Endothelial cell of umbilical vein (primary cell): ENCODE measurements around the gene MYOF.

Experiments used
- CTCF ChIP-seq, 2 donors: IDR thresholded peaks; 1 replicate in 1 of 2; 2 replicates in 1 of 2; pipeline ENCODE4 v1.5.1; 2011; ENCODE audit warnings: low read length in 2 of 2, mild to moderate bottlenecking in 2 of 2, moderate library complexity in 2 of 2, control low read depth in 1 of 2, inconsistent platforms in 1 of 2, low read depth in 1 of 2; ENCODE audit not compliant: insufficient read depth in 1 of 2; ENCODE audit errors: extremely low read depth in 1 of 2
- EZH2 ChIP-seq: IDR thresholded peaks from 2 replicates; pipeline ENCODE4 v1.6.1; 2012; ENCODE audit warnings: borderline replicate concordance, low read depth, mild to moderate bottlenecking, moderate library complexity, low read length, inconsistent platforms; ENCODE audit not compliant: severe bottlenecking
- FOS ChIP-seq: IDR thresholded peaks from 2 replicates; pipeline ENCODE4 v1.6.1; 2011; ENCODE audit warnings: mild to moderate bottlenecking, low read length, moderate library complexity, borderline replicate concordance; ENCODE audit not compliant: insufficient read depth
- GATA2 ChIP-seq: IDR thresholded peaks from 2 replicates; pipeline ENCODE4 v1.7.0; 2011; ENCODE audit warnings: low read depth, mild to moderate bottlenecking, moderate library complexity, mixed read lengths, low read length; ENCODE audit not compliant: insufficient read length, insufficient read depth
- JUN ChIP-seq: IDR thresholded peaks from 2 replicates; pipeline ENCODE4 v1.6.1; 2011; ENCODE audit warnings: borderline replicate concordance, low read depth; ENCODE audit not compliant: insufficient read length, insufficient read depth
- MAX ChIP-seq: IDR thresholded peaks from 2 replicates; pipeline ENCODE4 v1.6.1; 2011; ENCODE audit not compliant: insufficient read depth, insufficient read length
- MYC ChIP-seq: IDR thresholded peaks from one replicate; pipeline ENCODE4 v1.6.1; 2011; ENCODE audit warnings: mild to moderate bottlenecking, low read depth, low read length
- POLR2A ChIP-seq: IDR thresholded peaks from 2 replicates; pipeline ENCODE4 v1.6.1; 2012; ENCODE audit warnings: low read depth, mild to moderate bottlenecking, control low read depth, low read length
- POLR2AphosphoS5 ChIP-seq: IDR thresholded peaks from 2 replicates; pipeline ENCODE4 v1.6.1; 2012; ENCODE audit warnings: low read depth, mild to moderate bottlenecking, control low read depth, low read length, moderate library complexity; ENCODE audit not compliant: insufficient read depth

GRCh38 chr10:93277360-93277759 is 204.8 kb downstream of the MYOF start:
- TF ChIP-seq CTCF (IDR thresholded peaks at IDR 0.05; ENCODE audit: extremely low read depth in 1 of 2, insufficient read depth in 1 of 2, low read depth in 1 of 2, low read length in 2 of 2) (no peak), MAX (no peak), POLR2A (no peak), EZH2 (no peak), POLR2AphosphoS5 (no peak), GATA2 (no peak), JUN (no peak), FOS (no peak), MYC (no peak)
